ENCODE data around the gene MPPE1. TPM values are rescaled to one million over a fixed set of nuclear protein-coding genes. Genes with fewer than 3 reads are reported as not detected.

The MPPE1 gene
- total and polyA plus RNA-seq, 9 of the 15 experiments (the other 6 are each of a cell fraction or from before 2014, with no cell fraction given): 10.7 to 19.5 (median 13.3) TPM

- TF ChIP-seq MLLT1 (IDR thresholded peaks at IDR 0.05): peak in 1 of 2 experiments; percentile 99; a peak in 2 of 4 replicates
- no peak for TF ChIP-seq PTTG1 (tag; IDR thresholded peaks at IDR 0.05; ENCODE audit: low read depth)
- no peak for TF ChIP-seq TFAP4 (CRISPR knock-in tag; IDR thresholded peaks at IDR 0.05; ENCODE audit: borderline replicate concordance)
- TF ChIP-seq KLF10 (CRISPR knock-in tag; IDR thresholded peaks at IDR 0.05): no peak
- no peak for TF ChIP-seq NFYB (IDR thresholded peaks at IDR 0.05; ENCODE audit: extremely low read depth, insufficient read length)
- no peak for TF ChIP-seq CHD2 (IDR thresholded peaks at IDR 0.05; ENCODE audit: low read depth, low read length)
- TF ChIP-seq GATAD2B (IDR thresholded peaks at IDR 0.05; ENCODE audit: borderline replicate concordance): peak; percentile 66; the same call in 1 of the 2 replicates
- no peak for TF ChIP-seq ZNF311 (CRISPR knock-in tag; IDR thresholded peaks at IDR 0.05)
- no peak for TF ChIP-seq ZNF717 (CRISPR knock-in tag; IDR thresholded peaks at IDR 0.05)
- TF ChIP-seq SNRNP70 (optimal IDR thresholded peaks at IDR 0.05; ENCODE audit: low read depth, low read length): no peak
- no peak for TF ChIP-seq SAFB2 (IDR thresholded peaks at IDR 0.05; ENCODE audit: borderline replicate concordance, low read depth, low read length, severe bottlenecking)
- no peak for TF ChIP-seq AFF4 (CRISPR knock-in tag; IDR thresholded peaks at IDR 0.05)
- no peak for TF ChIP-seq MCM3 (IDR thresholded peaks at IDR 0.05)
- TF ChIP-seq ZBED1 (IDR thresholded peaks at IDR 0.05): peak; percentile 78; the same call in 1 of the 2 replicates
- no peak for TF ChIP-seq ZFX (CRISPR knock-in tag; IDR thresholded peaks at IDR 0.05)
- 0 out of 2 replicates have a peak, but pooled peaks have one; percentile 41 for TF ChIP-seq MYC (IDR thresholded peaks at IDR 0.05; ENCODE audit: low read depth, low read length)
- no peak for TF ChIP-seq MYC (CRISPR knock-in tag; IDR thresholded peaks at IDR 0.05; ENCODE audit: borderline replicate concordance, low read depth)
- TF ChIP-seq ZNF175 (CRISPR knock-in tag; IDR thresholded peaks at IDR 0.05; ENCODE audit: low read depth): no peak
- no peak for TF ChIP-seq LARP7 (IDR thresholded peaks at IDR 0.05)
- no peak for TF ChIP-seq MCM5 (IDR thresholded peaks at IDR 0.05; ENCODE audit: low read depth)
- TF ChIP-seq FIP1L1 (IDR thresholded peaks at IDR 0.05; ENCODE audit: low read depth, low read length, poor library complexity, severe bottlenecking): no peak
- peak; percentile 96 for TF ChIP-seq NCOR1 (IDR thresholded peaks at IDR 0.05)
- TF ChIP-seq ZBTB12 (CRISPR knock-in tag; IDR thresholded peaks at IDR 0.05): no peak
- no peak for TF ChIP-seq ZNF143 (CRISPR knock-in tag; IDR thresholded peaks at IDR 0.05)
Observed at GRCh38 chr18:11925800-11926481, 17.8 kb upstream of the MPPE1 start (continued).
